Activated naive CD4-positive, alpha-beta T cell (primary cell): Measurements from ENCODE around the gene TGM6.
"Not testable (repeated sequence)": the region's sequence is repeated elsewhere in the genome, so short reads cannot be mapped to it uniquely, and the experiment has no call there.

Source experiments
- DNase-seq, 4 experiments: peaks; one replicate each; lab custom pipeline; 2025; lab: John Stamatoyannopoulos, UW

TGM6 gene

DNA sequence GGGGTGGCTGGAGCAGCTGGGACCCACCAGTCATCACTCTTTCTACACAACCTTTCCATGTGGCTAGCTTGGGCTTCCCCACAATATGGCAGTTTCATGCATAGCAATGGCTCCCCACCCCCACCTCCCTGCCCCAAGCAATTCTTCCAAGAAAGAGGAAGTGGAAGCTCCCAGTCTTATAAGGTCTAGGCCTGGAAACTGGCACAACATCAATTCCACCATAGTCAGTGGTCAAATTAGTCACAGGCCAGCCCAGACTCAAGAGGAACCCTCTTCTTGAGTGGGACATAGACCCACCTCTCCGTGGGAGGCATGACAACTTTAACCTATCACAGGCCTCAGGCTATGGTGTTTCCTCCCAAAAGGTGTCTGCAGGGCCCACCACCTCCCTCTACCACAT, 17.7 kb downstream of the TGM6 start:
- DNase-seq: no peak

DNA sequence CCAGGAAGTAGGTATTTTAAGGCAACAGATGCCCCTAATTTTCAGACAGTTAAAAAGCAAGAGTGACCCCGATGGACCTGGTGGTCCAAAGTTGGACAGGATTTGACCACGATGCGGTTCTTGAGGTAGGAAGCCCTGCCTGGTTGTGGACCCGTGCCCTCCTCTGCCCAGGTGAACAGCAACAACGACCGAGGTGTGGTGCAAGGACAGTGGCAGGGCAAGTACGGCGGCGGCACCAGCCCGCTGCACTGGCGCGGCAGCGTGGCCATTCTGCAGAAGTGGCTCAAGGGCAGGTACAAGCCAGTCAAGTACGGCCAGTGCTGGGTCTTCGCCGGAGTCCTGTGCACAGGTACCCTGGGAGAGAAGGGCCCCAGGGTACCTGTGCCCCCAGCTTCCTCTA, 18.7 kb downstream of the TGM6 start:
- no peak for DNase-seq

DNA sequence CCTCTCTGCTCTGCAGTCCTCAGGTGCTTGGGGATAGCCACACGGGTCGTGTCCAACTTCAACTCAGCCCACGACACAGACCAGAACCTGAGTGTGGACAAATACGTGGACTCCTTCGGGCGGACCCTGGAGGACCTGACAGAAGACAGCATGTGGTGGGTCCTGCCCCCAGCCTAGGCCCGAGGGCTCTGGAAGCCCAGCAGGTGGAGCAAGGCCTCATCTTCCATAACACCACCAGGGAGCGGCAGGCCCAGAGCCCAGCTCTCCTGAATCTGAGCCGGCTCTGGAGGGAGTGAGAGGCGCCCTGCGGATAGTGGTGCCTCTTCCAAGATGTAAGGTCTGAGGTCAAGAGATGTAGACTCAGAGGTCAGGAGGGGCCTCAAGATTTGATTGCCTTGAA, 19.6 kb downstream of the TGM6 start:
- DNase-seq: no peak

DNA sequence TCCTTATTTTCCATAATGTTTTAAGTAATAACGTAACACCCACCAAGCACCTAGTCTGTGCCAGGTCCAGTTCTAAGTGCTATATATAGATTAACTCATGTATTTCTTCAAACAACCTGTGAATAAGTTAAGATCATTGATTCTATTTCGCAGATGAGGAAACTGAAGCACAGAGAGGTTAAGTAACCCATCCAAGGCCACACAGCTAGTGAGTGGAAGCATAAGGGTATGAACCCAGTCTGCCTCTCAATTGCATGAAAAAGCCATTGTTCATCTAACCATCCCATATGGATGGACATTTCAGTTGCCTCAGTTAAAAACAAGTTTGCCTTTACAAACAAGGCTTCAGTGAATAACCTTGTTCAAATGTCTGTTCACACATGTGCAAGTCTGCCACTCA, 20.8 kb downstream of the TGM6 start:
- DNase-seq: no peak

DNA sequence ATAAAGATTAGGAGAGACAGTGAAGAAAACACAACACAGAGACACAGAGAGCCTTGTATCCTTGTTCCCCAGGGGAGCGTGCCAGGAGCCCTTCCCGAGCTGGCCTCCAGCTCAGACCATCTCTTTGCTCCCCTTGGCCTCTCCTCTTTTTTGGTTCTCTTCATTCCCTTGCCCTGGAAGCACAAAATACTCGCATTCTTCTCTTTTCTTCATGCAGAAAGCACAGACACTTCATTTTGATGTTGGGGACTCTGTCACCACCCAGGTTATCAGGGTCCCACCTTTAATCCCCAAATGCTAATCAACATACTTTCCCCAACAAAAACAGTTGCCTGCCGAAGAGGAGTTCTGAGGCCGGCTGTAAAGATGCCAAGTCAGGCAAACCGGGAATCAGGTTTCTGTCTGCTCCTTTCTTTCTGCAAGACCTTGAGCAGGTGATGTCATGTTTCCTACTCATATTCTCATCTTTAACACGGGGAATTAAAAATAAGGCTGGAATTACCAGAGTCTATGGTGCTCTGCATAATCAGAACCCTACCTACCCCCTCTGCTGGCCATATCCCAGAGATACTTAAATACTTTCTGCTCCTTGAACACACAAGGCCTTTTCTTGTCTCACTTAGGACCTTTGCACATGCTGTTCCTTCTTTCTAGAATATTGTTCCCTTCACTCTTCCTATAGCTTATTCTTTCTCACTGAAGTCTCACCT, 21.7 kb downstream of the TGM6 start:
- DNase-seq: no peak

DNA sequence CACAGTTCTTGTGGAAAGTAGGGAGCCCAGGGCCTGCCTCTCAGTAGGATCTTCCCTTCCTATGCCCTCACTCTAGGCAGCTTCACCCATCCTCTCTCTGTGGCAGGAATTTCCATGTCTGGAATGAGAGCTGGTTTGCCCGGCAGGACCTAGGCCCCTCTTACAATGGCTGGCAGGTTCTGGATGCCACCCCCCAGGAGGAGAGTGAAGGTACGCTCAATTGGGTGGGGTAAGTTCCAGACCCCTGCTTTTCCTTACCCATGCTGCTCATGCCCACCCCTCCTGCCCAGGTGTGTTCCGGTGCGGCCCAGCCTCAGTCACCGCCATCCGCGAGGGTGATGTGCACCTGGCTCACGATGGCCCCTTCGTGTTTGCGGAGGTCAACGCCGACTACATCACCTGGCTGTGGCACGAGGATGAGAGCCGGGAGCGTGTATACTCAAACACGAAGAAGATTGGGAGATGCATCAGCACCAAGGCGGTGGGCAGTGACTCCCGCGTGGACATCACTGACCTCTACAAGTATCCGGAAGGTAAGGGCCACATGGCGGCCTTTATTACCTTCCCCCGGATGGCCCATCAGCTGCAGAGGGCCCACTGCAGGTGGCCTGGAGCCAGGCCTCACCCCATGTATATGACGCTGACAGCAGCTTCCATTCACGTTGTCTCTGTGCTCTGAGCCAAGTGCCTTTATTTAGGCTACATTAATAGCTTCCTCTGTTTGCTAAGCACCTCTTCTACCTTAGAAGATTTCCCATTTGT, 22.8 kb downstream of the TGM6 start:
- DNase-seq: no peak

DNA sequence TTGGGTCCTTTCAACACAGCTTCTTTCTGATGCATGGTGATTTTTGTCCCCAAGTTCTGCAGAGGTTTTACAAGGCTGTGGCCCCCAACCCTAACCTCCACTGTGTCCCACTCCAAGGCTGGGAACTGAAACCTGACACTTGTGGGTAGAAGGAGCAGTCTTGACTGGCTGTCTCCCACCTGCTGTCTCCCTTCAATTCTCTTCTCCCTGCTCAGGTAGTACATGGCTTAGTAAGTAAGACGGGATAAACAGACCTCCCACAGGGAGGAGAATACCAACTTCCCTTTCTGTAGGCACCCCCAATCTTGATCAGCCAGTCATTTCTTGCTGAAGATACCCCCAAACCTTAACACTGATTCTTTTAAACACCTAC, 25.0 kb downstream of the TGM6 start:
- no peak for DNase-seq

DNA sequence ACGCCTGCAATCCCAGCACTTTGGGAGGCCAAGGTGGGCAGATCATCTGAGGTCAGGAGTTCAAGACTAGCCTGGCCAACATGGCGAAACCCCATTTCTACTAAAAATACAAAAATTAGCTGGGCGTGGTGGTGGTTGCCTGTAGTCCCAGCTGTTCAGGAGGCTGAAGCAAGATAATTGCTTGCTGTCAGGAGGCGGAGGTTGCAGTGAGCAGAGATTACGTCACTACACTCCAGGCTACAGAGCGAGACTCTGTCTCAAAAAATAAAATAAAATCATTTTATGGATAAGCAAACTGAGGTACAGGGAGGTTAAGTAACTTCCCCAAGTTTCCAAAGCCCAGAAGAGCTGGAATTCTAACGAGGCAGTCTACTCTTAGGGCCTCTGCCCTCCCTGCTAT, 26.7 kb downstream of the TGM6 start:
- not testable (repeated sequence) for DNase-seq

DNA sequence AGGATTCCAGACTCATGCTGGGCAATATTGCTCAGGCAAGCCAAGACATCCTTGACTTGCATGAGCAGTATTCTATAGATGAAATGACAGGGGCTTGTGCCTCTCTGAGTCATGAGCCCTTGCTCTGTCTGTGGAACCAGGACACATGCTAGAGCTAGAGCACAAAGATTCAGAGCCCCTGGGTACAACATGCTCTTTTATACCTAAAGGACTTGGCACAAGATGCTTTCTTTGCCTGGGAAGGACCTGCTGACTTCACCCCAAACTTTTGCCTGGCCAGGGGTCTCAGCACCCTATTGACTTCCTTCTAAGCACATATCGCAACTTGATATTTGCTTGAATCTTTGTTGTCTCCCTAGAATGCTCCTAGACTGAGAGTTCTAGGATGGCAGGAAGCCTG, 27.4 kb downstream of the TGM6 start:
- no peak for DNase-seq

DNA sequence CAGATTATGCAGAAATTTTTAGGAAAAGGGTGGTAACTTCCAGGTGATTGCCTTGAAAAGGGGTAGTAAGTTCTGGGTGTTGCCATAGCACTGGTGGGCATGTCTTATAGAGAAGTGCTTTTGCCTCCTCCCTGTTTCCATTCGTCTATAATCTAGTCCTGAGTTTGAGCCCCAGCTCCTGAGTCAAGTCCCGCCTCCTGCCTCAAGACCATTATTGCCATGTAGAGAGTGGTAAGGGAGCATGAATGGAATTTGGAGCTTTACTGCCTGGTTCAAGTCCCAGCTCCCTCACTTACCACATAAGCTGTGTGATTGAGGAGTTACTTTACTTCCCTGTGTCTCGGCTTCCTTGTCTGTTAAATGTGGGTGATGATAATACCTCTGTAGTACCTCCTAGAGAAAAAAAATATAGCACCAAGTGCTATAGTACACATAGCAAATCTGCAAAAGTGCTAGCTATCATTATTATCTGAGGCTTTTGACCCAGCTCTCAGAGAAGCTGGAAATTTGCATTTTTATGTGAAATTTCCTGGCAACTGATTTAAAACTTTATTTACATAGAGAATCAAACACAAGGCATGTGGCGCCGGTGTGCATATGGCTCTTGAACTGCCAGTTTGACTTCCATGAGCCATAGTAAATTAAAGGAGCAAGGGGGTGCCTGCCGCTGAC, 36.0 kb downstream of the TGM6 start:
- no peak for DNase-seq

DNA sequence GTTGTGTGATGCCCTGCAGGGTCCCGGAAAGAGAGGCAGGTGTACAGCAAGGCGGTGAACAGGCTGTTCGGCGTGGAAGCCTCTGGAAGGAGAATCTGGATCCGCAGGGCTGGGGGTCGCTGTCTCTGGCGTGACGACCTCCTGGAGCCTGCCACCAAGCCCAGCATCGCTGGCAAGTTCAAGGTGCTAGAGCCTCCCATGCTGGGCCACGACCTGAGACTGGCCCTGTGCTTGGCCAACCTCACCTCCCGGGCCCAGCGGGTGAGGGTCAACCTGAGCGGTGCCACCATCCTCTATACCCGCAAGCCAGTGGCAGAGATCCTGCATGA, 36.5 kb downstream of the TGM6 start:
- no peak for DNase-seq

DNA sequence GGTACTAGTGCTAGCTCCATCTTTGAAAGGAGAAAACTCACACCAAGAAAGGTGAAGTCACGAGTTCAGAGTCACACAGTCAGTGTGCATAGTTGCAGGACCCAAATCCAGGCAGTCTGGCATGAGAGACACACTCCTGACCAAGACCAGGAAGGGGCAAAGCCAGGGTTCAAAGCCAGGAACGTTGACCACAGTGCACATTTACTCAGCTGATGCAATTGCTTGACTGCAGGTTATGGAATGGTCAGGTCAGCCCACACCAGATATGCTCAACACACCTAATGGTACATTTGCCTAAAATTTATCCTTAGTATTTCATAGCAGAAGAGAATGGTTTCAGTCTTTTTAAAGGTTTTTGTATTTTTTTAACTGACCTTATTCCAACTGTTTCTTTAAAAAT, 37.7 kb downstream of the TGM6 start:
- no peak for DNase-seq

DNA sequence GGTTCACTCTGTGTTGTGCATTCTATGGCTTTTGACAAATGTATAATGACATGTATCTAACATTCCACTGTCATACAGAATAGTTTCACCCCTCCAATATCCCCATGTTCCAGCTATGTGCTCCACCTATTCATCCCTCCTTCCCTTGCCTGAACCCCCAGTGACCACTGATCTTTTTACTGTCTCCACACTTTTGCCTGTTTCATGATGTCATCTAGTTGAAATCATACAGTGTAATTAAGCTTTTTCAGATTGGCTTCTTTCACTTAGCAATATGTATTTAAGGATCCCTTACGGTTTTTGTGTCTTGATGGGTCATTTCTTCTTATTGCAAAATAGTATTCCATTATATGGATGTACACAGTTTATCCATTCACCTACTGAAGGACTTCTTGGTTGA, 39.8 kb downstream of the TGM6 start:
- DNase-seq: no peak

DNA sequence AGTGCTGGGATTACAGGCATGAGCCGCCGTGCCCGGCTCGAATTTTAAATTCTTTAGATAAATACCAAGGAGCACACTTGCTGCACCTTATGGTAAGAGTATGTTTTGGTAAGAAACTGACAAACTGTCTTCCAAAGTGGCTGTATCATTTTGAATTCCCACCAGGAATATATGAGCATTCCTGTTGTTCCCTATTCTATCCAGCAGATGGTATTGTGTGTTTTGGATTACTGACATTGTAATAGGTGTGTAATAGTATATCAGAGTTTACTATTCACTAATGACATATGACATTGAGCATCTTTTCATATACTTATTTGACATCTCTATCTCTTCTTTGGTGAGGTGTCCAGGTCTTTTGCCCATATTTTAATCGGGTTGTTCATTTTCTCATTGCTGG, 40.5 kb downstream of the TGM6 start:
- no peak for DNase-seq

DNA sequence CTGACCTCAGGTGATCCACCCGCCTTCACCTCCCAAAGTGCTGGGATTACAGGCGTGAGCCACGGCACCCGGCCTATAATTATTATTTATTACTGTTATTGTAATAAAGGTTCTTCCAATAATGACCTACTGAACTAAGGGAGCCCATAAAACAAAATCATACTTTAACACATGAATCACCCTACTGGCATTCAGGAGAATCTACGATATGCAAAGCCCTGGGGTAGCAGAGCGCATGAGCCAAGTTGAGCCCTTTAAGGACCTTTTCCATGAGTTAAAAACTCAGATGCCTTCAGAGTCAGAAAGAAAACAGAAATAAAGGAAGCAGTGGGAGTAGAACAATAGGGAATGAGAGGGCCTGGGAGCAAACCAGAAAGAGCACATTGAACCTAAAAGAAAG, 48.4 kb downstream of the TGM6 start:
- DNase-seq: no peak

DNA sequence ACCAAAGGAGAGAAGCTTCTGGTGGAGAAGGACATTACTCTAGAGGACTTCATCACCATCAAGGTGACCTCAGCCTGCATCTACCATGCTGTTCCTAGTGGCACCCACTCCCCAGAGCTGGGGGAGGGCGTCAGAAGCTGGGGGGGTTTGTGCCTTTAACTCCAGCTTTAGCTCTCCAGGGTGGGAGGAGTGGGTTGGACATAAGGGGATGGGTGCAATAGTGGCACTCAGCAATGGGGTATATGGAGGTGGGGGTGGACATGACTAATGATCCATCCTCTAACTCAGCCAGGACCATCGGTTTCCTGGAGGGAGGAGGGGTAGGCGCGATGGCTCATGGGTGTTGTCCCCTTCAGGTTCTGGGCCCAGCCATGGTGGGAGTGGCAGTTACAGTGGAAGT, 49.8 kb downstream of the TGM6 start:
- DNase-seq: no peak

DNA sequence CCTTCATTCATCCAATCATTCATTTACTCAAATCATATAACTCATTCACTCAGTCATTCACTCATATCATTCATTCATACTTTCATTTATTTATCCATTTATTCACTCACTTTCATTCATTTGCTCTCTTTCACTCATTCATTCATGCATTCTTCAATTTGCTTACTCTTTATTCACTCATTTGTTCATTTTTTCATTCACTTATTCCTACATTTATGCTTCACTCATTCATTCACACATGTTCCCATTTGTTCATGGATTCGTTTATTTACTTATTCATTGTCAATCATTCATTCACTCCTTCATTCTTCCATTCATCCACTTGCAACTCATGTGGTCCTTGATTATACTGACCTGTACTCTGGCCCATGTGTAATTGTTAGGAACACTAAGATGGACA, 50.5 kb downstream of the TGM6 start:
- DNase-seq: no peak

DNA sequence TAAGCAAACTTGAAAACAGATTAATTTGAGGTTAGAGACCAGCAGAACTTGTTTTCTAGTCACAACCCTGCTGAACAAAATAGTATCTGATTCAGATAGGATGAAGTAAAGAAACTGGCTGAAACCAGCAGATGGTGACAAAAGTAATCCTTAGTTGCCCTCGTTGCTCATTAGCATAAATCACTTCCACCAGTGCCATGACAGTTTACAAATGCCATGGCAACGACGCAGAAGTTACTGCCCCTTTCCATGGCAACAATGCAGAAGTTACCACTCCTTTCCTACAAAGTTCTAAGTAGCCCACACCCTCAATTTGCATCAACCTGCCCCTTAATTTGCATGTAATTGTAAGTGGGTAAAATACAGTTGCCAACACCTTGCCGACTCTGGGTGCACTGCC, 66.1 kb downstream of the TGM6 start:
- no peak for DNase-seq

DNA sequence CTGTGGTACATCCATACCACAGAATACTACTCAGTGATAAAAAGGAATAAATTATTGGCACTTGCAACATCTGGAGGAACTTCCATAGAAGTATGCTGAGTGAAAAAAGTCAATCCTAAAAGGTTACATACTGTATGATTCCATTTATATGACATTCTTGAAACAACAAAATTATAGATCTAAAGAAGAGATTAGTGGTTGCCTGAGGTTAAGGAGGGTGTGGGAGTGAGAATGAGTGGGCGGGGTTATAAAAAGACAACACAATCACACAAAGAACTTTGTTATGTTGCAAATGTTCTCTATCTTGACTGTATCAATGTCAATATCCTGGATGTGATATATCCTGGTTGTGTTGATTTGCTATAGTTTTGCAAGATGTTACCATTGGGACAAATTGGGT, 68.7 kb downstream of the TGM6 start:
- no peak for DNase-seq

DNA sequence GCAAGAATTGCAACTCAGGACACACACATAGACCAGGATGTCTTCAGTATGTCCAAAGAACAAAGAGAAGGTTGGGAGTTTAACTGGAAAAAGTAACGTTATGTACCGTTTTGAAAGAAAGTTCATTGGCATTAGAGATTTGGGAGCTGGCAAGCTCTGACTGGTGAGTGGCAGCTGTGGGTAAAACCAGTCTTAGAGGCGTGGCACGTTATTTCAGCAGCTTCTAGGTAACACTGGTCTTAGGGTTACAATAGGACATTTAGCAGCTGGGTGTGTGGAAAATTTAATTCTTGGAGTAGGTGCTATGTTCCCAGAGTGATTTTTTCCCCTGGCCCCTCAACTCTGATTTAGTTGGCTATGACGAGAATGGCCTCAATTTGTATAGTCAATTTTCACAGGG, 70.7 kb downstream of the TGM6 start:
- no peak for DNase-seq

DNA sequence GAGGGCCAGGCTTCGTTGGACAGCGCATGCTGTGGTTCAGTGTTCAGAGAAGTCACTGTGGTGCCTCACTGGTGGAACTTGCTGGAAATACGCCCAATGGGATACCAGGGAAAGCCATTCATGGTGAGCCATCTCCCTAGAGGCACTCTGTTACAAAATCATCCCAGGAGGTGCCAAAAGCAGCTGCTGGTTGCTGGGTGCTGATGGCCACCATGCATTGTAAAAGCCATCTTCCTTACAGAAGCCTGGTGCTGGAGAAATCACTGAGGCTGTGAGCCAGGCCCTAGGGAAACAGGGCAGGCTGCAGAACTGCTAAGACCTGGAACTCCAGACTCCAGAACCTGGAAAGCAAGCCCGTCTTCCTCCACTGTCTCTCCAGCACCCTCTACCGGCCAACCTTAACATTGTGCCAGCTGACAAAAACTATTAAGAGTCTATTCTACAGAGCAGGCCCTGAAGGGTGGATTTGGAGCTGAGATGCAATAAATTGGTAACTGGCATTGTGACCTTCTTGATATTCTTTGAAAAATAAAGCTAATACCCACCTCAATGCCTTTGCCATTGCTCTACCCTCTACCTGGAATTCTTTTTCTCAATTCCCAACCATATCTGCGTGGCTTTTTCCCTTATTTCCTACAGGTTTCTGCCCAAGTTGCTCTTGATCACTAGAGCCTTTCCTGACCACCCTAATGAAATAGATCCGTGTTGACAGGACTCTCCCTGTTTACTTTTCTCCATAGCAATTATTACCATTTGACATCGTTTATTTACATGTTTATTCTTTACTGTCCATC, 71.4 kb downstream of the TGM6 start:
- peak in 3 of 4 experiments; percentile 7 to 24 (median 21) for DNase-seq

DNA sequence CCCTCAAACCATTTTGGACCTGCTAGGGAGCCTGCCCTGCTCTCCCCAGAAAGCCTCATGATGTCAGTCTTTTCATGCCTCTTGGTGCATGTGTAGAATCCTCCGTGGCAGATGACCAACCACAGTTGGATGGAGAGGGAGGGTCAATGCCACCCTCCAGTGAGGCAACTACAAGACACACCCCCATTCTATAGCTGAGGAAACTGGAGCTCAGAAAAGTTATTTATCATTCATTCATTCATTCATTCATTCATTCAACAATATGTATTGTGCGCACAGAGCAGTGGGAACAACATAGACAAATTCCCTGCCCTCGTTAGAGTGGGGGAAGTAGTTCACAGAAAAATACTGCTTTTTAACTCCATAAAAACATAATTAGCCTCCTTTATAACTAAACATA, 73.1 kb downstream of the TGM6 start:
- no peak for DNase-seq
